GM12878 (cell line): ENCODE measurements around the gene SCYGR1. TPM values are rescaled to one million over a fixed set of nuclear protein-coding genes. Genes with fewer than 3 reads are reported as not detected.

Experiments
- ATAC-seq: fragments of 200-7000 bp; cut with Tn5 transposase; 3 replicates; pipeline ENCODE4 v1.9.1; 2020; ENCODE audit warnings: mild to moderate bottlenecking, moderate library complexity
- BruUV-seq: library from RNA; stranded (reverse); fragments of 400-500 nt; replicated peaks from 2 replicates; lab custom pipeline; 2021; lab: Mats Ljungman, UMichigan
- CTCF ChIA-PET: fragments of 300-600 bp; sonication (Branson Sonifier 250); formaldehyde crosslinking; extraction: SDS; loops from one replicate; lab custom pipeline; 2021; ENCODE audit warnings: inconsistent platforms; lab: Yijun Ruan, JAX
- POLR2A ChIA-PET: fragments of 350-600 bp; formaldehyde crosslinking; extraction: SDS; loops from one replicate; lab custom pipeline; 2021; ENCODE audit warnings: inconsistent platforms; lab: Charles Lee
- RAD21 ChIA-PET: fragments of 300-600 bp; sonication (Branson Sonifier 250); formaldehyde crosslinking; loops from one replicate; lab custom pipeline; 2023; ENCODE audit warnings: antibody characterized with exemption; ENCODE audit not compliant: unreplicated experiment; lab: Charles Lee
- SMC1A ChIA-PET: fragments of 300-600 bp; sonication (Branson Sonifier 250); formaldehyde crosslinking; loops from one replicate; lab custom pipeline; 2023; ENCODE audit not compliant: unreplicated experiment, uncharacterized antibody; lab: Charles Lee
- DNase-seq: peaks from one replicate; pipeline ENCODE4 v3.0.0-alpha.2; 2011; ENCODE audit warnings: low read depth, low spot score
- FAIRE-seq: peaks from 3 replicates; lab custom pipeline; 2011; peaks lifted over from hg19 to GRCh38; lab: Jason Lieb, UNC
- H2AFZ ChIP-seq: 2 replicates; pipeline ENCODE4 v1.6.0; 2011; ENCODE audit warnings: low read depth, low read length, control low read depth; ENCODE audit not compliant: control insufficient read depth
- H3K27ac ChIP-seq: 2 replicates; pipeline ENCODE4 v1.5.1; 2011; ENCODE audit warnings: control low read depth; ENCODE audit not compliant: control insufficient read depth, insufficient read depth
- H3K27me3 ChIP-seq, 2 experiments: replicated peaks in 1 of 2; 2 replicates each; pipeline versions ENCODE4 v1.6.0 to v1.6.1; 2011; ENCODE audit warnings: low read length in 1 of 2; ENCODE audit not compliant: control insufficient read depth in 2 of 2, insufficient read depth in 2 of 2
- H3K36me3 ChIP-seq, 2 experiments: 2 replicates each; pipeline ENCODE4 v1.5.1; 2011; ENCODE audit warnings: low read length in 1 of 2; ENCODE audit not compliant: control insufficient read depth in 2 of 2, insufficient read depth in 2 of 2
- H3K4me1 ChIP-seq: 2 replicates; pipeline ENCODE4 v1.6.1; 2011; ENCODE audit warnings: mild to moderate bottlenecking, low read length, moderate library complexity, mixed read lengths; ENCODE audit not compliant: control insufficient read depth, insufficient read depth
- H3K4me2 ChIP-seq: 2 replicates; pipeline ENCODE4 v1.6.0; 2011; ENCODE audit warnings: control low read depth; ENCODE audit not compliant: control insufficient read depth, insufficient read depth
- H3K4me3 ChIP-seq: fragments of 200-600 bp; sonication (generic); 2 replicates; pipeline ENCODE4 v1.5.1; 2016
- H3K79me2 ChIP-seq: 2 replicates; pipeline ENCODE4 v1.6.0; 2011; ENCODE audit warnings: low read length; ENCODE audit not compliant: control insufficient read depth, insufficient read depth
- H3K9ac ChIP-seq: 2 replicates; pipeline ENCODE4 v1.8.0; 2011; ENCODE audit warnings: low read length, control low read depth, mixed read lengths; ENCODE audit not compliant: control insufficient read depth, insufficient read depth
- H3K9me3 ChIP-seq: replicated peaks from 3 replicates; pipeline ENCODE4 v1.5.1; 2011; ENCODE audit warnings: mild to moderate bottlenecking, low read length; ENCODE audit not compliant: control insufficient read depth, insufficient read depth
- H4K20me1 ChIP-seq: 2 replicates; pipeline ENCODE4 v1.6.0; 2011; ENCODE audit not compliant: control insufficient read depth, insufficient read depth
- BACH1 ChIP-seq: fragments of 450-650 bp; IDR thresholded peaks from 2 replicates; pipeline ENCODE4 v1.6.1; 2017; ENCODE audit warnings: mild to moderate bottlenecking, borderline replicate concordance
- CHD1 ChIP-seq: IDR thresholded peaks from 2 replicates; pipeline ENCODE4 v1.6.1; 2012; ENCODE audit warnings: low read depth, low read length, improper control_type of control experiment
- CREB1 ChIP-seq: IDR thresholded peaks from 2 replicates; pipeline ENCODE4 v1.6.1; 2012; ENCODE audit warnings: low read depth, mild to moderate bottlenecking, inconsistent platforms
- FOS ChIP-seq: IDR thresholded peaks from 3 replicates; pipeline ENCODE4 v1.6.1; 2011; ENCODE audit warnings: borderline replicate concordance; ENCODE audit not compliant: insufficient read length; ENCODE audit errors: extremely low read depth
- IKZF1 ChIP-seq: fragments of 450-650 bp; conservative IDR thresholded peaks from 2 replicates; pipeline ENCODE4 v1.6.1; 2017; ENCODE audit warnings: antibody characterized with exemption, mild to moderate bottlenecking
- KAT2A ChIP-seq: conservative IDR thresholded peaks from 2 replicates; pipeline ENCODE4 v1.6.1; 2011; ENCODE audit warnings: low read depth, low read length; ENCODE audit not compliant: control insufficient read depth
- MEF2A ChIP-seq: IDR thresholded peaks from 2 replicates; pipeline ENCODE4 v1.6.1; 2011; ENCODE audit warnings: low read depth, mild to moderate bottlenecking, low read length, moderate library complexity; ENCODE audit not compliant: insufficient read depth
- MYC ChIP-seq: IDR thresholded peaks from 2 replicates; pipeline ENCODE4 v1.6.1; 2011; ENCODE audit warnings: mild to moderate bottlenecking, low read length, moderate library complexity, inconsistent platforms; ENCODE audit not compliant: insufficient read depth, insufficient replicate concordance, insufficient read length, severe bottlenecking
- NRF1 ChIP-seq: conservative IDR thresholded peaks from 2 replicates; pipeline ENCODE4 v1.6.1; 2011; ENCODE audit warnings: mild to moderate bottlenecking, low read depth, low read length, improper control_type of control experiment
- RAD51 ChIP-seq: fragments of 450-650 bp; IDR thresholded peaks from 2 replicates; pipeline ENCODE4 v1.6.1; 2016; ENCODE audit warnings: moderate library complexity, mild to moderate bottlenecking, inconsistent platforms
- SUZ12 ChIP-seq: fragments of 200-600 bp; sonication (generic); IDR thresholded peaks from one replicate; pipeline ENCODE4 v1.6.1; 2018; ENCODE audit warnings: antibody characterized with exemption, mild to moderate bottlenecking; ENCODE audit not compliant: unreplicated experiment
- TBL1XR1 ChIP-seq: IDR thresholded peaks from 2 replicates; pipeline ENCODE4 v1.6.1; 2012; ENCODE audit warnings: low read depth, low read length, improper control_type of control experiment
- WGBS: methylation state at CpG from one replicate; pipeline ENCODE4 v1.1.6; 2016; ENCODE audit warnings: low lambda C conversion rate; ENCODE audit not compliant: insufficient replicate concordance, insufficient coverage; ENCODE audit errors: missing lambda C conversion rate; 5-methylcytosine and 5-hydroxymethylcytosine counted together
- in situ Hi-C: fragments of 300-500 bp; cut with MboI; formaldehyde crosslinking; loops from 9 replicates; pipeline ENCODE4 v1.14.3; 2018; ENCODE audit warnings: mixed read lengths
- intact Hi-C: fragments of 100-400 bp; cut with micrococcal nuclease; formaldehyde crosslinking; loops from one replicate; pipeline ENCODE4 v1.14.2; 2022; ENCODE audit not compliant: unreplicated experiment
- polyA plus RNA-seq, 11 experiments: library from polyadenylated mRNA; depleted of rRNA in 4 of 11; unstranded in 6 of 11; stranded (reverse) in 5 of 11; fragments of >200 nt; fragmentation: Nextera tagmentation in 4 of 11; fragmentation: Illumina TruSeq in 1 of 11; extraction: Ambion mirVana in 4 of 11; extraction: Trizol in 1 of 11; gene quantifications; 1 replicate in 1 of 11; 2 replicates in 10 of 11; pipeline versions ENCODE4 v1.2.1 to v1.2.3, GENCODE V29; 2011 to 2016; ENCODE audit warnings: inconsistent platforms in 2 of 11, missing spikeins in 2 of 11, low read depth in 1 of 11
- total RNA-seq, 4 experiments: library from RNA; depleted of rRNA in 3 of 4; stranded (reverse); fragments of >200 nt in 3 of 4; fragmentation: Illumina TruSeq in 1 of 4; extraction: Trizol in 1 of 4; gene quantifications; 2 replicates each; pipeline versions ENCODE4 v1.2.1 to v1.2.3, GENCODE V29; 2013 to 2021
- TF ChIP-seq, protein P1 (sequence below): IDR thresholded peaks from 2 replicates; pipeline ENCODE4 v1.6.1; 2012; ENCODE audit warnings: low read depth, low read length, improper control_type of control experiment
- TF ChIP-seq, protein P2 (sequence below): fragments of 450-650 bp; formaldehyde crosslinking; IDR thresholded peaks from 2 replicates; pipeline ENCODE4 v1.4.0; 2020; ENCODE audit warnings: mild to moderate bottlenecking, moderate library complexity

SCYGR1 gene
- total and polyA plus RNA-seq, 10 of the 15 experiments (the other 5 are each of a cell fraction or from before 2014, with no cell fraction given) = not detected

DNA sequence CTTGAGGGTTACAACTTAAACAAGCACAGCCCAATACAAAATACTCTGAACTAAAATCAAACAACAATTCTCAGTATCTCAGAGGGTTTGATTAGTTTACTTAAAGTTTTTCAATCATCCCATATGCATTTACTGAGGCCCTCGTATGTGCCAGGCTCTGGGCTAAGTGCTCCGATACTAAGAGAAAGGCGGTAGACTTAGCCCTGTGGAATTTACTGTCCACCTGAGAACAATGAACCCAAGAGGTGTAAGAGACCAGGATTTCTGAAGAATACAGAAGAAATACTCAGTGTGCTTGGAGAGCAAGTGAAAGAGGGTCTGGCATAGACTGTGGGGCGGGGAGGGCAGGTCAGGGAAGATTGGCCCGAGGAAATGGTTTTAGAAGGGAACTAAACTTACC, 25.1 kb upstream of the SCYGR1 start:
- FAIRE-seq (no peak), ATAC-seq (no peak), DNase-seq (no peak)
- Histone ChIP-seq H3K9me3 (no peaks in the 10 kb centered on the region), H3K27ac (peak overlapping the region; percentile 80), H3K4me2 (no peak overlapping the region), H3K27me3 (no peaks in the 10 kb centered on the region), H4K20me1 (no peaks in the 10 kb centered on the region), H3K79me2 (no peaks in the 10 kb centered on the region), H3K36me3 (no peaks in the 10 kb centered on the region), H3K4me3 (no peak overlapping the region), H3K9ac (no peak overlapping the region), H2AFZ (no peak overlapping the region)
- SMC1A ChIA-PET = interaction anchor here (0.6 to 13.3 kb wide), 3 partner anchors 50 to 65 kb away, joined by 3 to 191 read pairs (median 7); no protein-coding TSS in a partner anchor
- POLR2A ChIA-PET = interaction anchor here (0.6 kb wide), 1 partner anchor 47 kb away, joined by 9 read pairs; no protein-coding TSS in a partner anchor
- CTCF ChIA-PET = interaction anchor here (1.2 kb wide), 1 partner anchor 370 kb away, joined by 3 read pairs; no protein-coding TSS in a partner anchor
- no TSS peak for BruUV-seq
- intact Hi-C loops (no loop called here), in situ Hi-C loops (no loop called here)
- RAD21 ChIA-PET = interaction anchor here (0.7 to 2.8 kb wide), 3 partner anchors 48 to 67 kb away, joined by 3 to 16 read pairs (median 3); no protein-coding TSS in a partner anchor
- TF ChIP-seq NRF1 = no peak
- no peak for TF ChIP-seq MEF2A
- no peak for TF ChIP-seq BACH1
- TF ChIP-seq, protein P1, sequence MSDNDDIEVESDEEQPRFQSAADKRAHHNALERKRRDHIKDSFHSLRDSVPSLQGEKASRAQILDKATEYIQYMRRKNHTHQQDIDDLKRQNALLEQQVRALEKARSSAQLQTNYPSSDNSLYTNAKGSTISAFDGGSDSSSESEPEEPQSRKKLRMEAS = no peak
- TF ChIP-seq, protein P2, sequence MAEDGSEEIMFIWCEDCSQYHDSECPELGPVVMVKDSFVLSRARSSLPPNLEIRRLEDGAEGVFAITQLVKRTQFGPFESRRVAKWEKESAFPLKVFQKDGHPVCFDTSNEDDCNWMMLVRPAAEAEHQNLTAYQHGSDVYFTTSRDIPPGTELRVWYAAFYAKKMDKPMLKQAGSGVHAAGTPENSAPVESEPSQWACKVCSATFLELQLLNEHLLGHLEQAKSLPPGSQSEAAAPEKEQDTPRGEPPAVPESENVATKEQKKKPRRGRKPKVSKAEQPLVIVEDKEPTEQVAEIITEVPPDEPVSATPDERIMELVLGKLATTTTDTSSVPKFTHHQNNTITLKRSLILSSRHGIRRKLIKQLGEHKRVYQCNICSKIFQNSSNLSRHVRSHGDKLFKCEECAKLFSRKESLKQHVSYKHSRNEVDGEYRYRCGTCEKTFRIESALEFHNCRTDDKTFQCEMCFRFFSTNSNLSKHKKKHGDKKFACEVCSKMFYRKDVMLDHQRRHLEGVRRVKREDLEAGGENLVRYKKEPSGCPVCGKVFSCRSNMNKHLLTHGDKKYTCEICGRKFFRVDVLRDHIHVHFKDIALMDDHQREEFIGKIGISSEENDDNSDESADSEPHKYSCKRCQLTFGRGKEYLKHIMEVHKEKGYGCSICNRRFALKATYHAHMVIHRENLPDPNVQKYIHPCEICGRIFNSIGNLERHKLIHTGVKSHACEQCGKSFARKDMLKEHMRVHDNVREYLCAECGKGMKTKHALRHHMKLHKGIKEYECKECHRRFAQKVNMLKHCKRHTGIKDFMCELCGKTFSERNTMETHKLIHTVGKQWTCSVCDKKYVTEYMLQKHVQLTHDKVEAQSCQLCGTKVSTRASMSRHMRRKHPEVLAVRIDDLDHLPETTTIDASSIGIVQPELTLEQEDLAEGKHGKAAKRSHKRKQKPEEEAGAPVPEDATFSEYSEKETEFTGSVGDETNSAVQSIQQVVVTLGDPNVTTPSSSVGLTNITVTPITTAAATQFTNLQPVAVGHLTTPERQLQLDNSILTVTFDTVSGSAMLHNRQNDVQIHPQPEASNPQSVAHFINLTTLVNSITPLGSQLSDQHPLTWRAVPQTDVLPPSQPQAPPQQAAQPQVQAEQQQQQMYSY (CRISPR knock-in tag) = no peak
- no peak for TF ChIP-seq CHD1
- no peak for TF ChIP-seq IKZF1
- no peak for TF ChIP-seq TBL1XR1
- no peak for TF ChIP-seq SUZ12
- no peak for TF ChIP-seq MYC
- TF ChIP-seq RAD51 = no peak
- TF ChIP-seq FOS = no peak
- no peak for TF ChIP-seq CREB1
- no peak for TF ChIP-seq KAT2A
- TF ChIP-seq, all 136 proteins: peak for 0
- H3K4me1 ChIP-seq = peaks cover 34% of the 10 kb centered on the region
- WGBS = 97% methylated on average over 5 of the region's 5 CpGs
